Retinal pigment epithelial cell (primary cell): ENCODE data around the gene AP3D1.
"Not testable (repeated sequence)": the region's sequence is repeated elsewhere in the genome, so short reads cannot be mapped to it uniquely, and the experiment has no call there.

Source experiments
- DNase-seq: peaks from one replicate; pipeline ENCODE4 v3.0.0-alpha.2; 2010; ENCODE audit warnings: low read depth
- H3K4me3 ChIP-seq: 2 replicates; pipeline ENCODE4 v1.5.1; 2011; ENCODE audit warnings: mild to moderate bottlenecking, low read length, control low read depth, moderate library complexity
- CTCF ChIP-seq: conservative IDR thresholded peaks from 2 replicates; pipeline ENCODE4 v1.5.1; 2011; ENCODE audit warnings: low read depth, low read length, control low read depth, inconsistent platforms

Gene AP3D1

GRCh38 chr19:2151339-2152229 lies at the start of gene AP3D1:
TSS of gene AP3D1 (minus strand) at chr19:2151566. CDS start at chr19:2151334, 232 bp downstream.
- H3K4me3 ChIP-seq = peak within 1 kb of the TSS; percentile 92
- peak; percentile 98 for DNase-seq
- no peak for TF ChIP-seq CTCF

- not testable (repeated sequence) for DNase-seq, H3K4me3 ChIP-seq
Observed at GRCh38 chr19:2200624-2201294, 49.4 kb upstream of the AP3D1 start.

GRCh38 chr19:2199861-2200623 lies 48.7 kb upstream of the AP3D1 start:
- TF ChIP-seq CTCF = no peak
- no peak for DNase-seq
- H3K4me3 ChIP-seq = no peak overlapping the region

- DNase-seq = no peak
- TF ChIP-seq CTCF = peak; percentile 58
- H3K4me3 ChIP-seq = no peak overlapping the region
Observed at GRCh38 chr19:2199215-2199614, 47.8 kb upstream of the AP3D1 start.

GRCh38 chr19:2198317-2198716 lies 47.0 kb upstream of the AP3D1 start:
- DNase-seq = no peak
- TF ChIP-seq CTCF = no peak
- H3K4me3 ChIP-seq = no peak overlapping the region

GRCh38 chr19:2197270-2197669 lies 45.9 kb upstream of the AP3D1 start:
- no peak for DNase-seq
- no peak overlapping the region for H3K4me3 ChIP-seq
- no peak for TF ChIP-seq CTCF

GRCh38 chr19:2195914-2196313 lies 44.5 kb upstream of the AP3D1 start:
- no peak for DNase-seq
- no peak for TF ChIP-seq CTCF
- H3K4me3 ChIP-seq = no peak overlapping the region
